PC-9 (cell line): Measurements from ENCODE around the gene MLN. TPM values are rescaled to one million over a fixed set of nuclear protein-coding genes. Genes with fewer than 3 reads are reported as not detected.

Source experiments
- BruUV-seq: library from RNA; stranded (reverse); fragments of 400-500 nt; replicated peaks from 2 replicates; lab custom pipeline; 2021; lab: Mats Ljungman, UMichigan
- CTCF ChIA-PET: fragments of 300-600 bp; sonication (Branson Sonifier 250); formaldehyde crosslinking; loops from one replicate; lab custom pipeline; 2022; ENCODE audit warnings: antibody characterized with exemption; lab: Charles Lee
- POLR2A ChIA-PET: fragments of 300-600 bp; sonication (Branson Sonifier 250); formaldehyde crosslinking; loops from one replicate; lab custom pipeline; 2022; ENCODE audit warnings: antibody characterized with exemption; ENCODE audit not compliant: unreplicated experiment; lab: Charles Lee
- DNase-seq, 2 experiments: peaks; one replicate each; pipeline versions ENCODE4 v3.0.0 to v3.0.0-alpha.2; 2015 to 2022; ENCODE audit warnings: mixed read lengths in 1 of 2
- H2AFZ ChIP-seq: fragments of 200-600 bp; sonication (generic); 2 replicates; pipeline ENCODE4 v1.8.1; 2017; ENCODE audit warnings: antibody characterized with exemption
- H3F3A ChIP-seq: fragments of 200-600 bp; sonication (generic); 2 replicates; pipeline ENCODE4 v1.8.1; 2017; ENCODE audit warnings: antibody characterized with exemption, mild to moderate bottlenecking, low read depth; ENCODE audit not compliant: insufficient read depth
- H3K27ac ChIP-seq: fragments of 200-600 bp; sonication (generic); 2 replicates; pipeline ENCODE4 v1.6.1; 2016; ENCODE audit warnings: mixed run types
- H3K27me3 ChIP-seq: fragments of 200-600 bp; sonication (generic); 2 replicates; pipeline ENCODE4 v1.6.1; 2016; ENCODE audit warnings: low read depth, mixed run types; ENCODE audit not compliant: insufficient read depth
- H3K36me3 ChIP-seq: fragments of 200-600 bp; sonication (generic); 2 replicates; pipeline ENCODE4 v1.6.1; 2016; ENCODE audit warnings: low read depth, mixed run types
- H3K4me1 ChIP-seq: fragments of 200-600 bp; sonication (generic); replicated peaks from 2 replicates; pipeline ENCODE4 v1.6.1; 2016; ENCODE audit warnings: mixed run types; ENCODE audit not compliant: insufficient read depth
- H3K4me2 ChIP-seq: fragments of 200-600 bp; sonication (generic); 2 replicates; pipeline ENCODE4 v1.6.1; 2017; ENCODE audit warnings: mixed run types
- H3K4me3 ChIP-seq: fragments of 200-600 bp; sonication (generic); 2 replicates; pipeline ENCODE4 v1.6.1; 2016; ENCODE audit warnings: mixed run types
- H3K79me2 ChIP-seq: fragments of 200-600 bp; sonication (generic); 2 replicates; pipeline ENCODE4 v1.6.1; 2017; ENCODE audit warnings: low read depth, mixed run types
- H3K9me2 ChIP-seq: fragments of 200-600 bp; sonication (generic); 2 replicates; pipeline ENCODE4 v1.8.1; 2017; ENCODE audit warnings: mild to moderate bottlenecking; ENCODE audit not compliant: insufficient read depth
- H3K9me3 ChIP-seq: fragments of 200-600 bp; sonication (generic); 2 replicates; pipeline ENCODE4 v1.8.1; 2016; ENCODE audit warnings: low read depth; ENCODE audit not compliant: insufficient read depth
- H4K20me1 ChIP-seq: fragments of 200-600 bp; sonication (generic); 2 replicates; pipeline ENCODE4 v1.8.1; 2017; ENCODE audit not compliant: insufficient read depth
- CTCF ChIP-seq: fragments of 200-600 bp; sonication (generic); conservative IDR thresholded peaks from 2 replicates; pipeline ENCODE4 v1.6.1; 2017; ENCODE audit warnings: mixed run types, antibody characterized with exemption, mild to moderate bottlenecking, moderate library complexity
- EZH2 ChIP-seq: fragments of 200-600 bp; sonication (generic); IDR thresholded peaks from 2 replicates; pipeline ENCODE4 v1.8.0; 2017; ENCODE audit warnings: antibody characterized with exemption, low read depth
- intact Hi-C: fragments of 100-400 bp; cut with micrococcal nuclease; formaldehyde crosslinking; loops from one replicate; pipeline ENCODE4 v1.10.0; 2022; ENCODE audit not compliant: unreplicated experiment
- total RNA-seq: library from RNA; stranded (reverse); gene quantifications from 2 replicates; pipeline ENCODE4 v1.2.3, GENCODE V29; 2021

The MLN gene
- total RNA-seq, 1 experiment from 2014 or later: not detected

DNA sequence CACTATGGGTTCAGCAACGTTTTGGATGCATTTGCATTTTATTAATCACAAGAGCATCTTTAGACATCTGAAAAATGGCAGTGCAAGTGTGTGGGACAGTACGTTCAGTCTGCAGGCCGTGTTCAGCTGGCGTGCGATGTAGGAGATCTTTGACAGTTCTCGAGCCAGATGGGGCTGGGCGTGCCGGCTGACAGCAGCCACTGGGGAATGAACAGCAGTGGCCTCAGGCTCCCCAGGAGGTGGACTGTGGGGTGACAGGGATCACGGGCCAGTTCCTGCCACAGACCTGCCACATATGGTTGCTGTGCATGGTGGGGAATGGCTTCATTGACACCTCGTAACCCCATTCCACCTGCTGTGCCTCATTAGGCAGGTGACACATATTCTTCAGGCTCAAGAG lies 16.4 kb upstream of the MLN start:
- no peak for TF ChIP-seq CTCF
- TF ChIP-seq EZH2: no peak
- Histone ChIP-seq H4K20me1 (no peaks in the 10 kb centered on the region), H3K4me2 (no peak overlapping the region), H3K4me3 (no peak overlapping the region), H3K9me2 (no peaks in the 10 kb centered on the region), H3K36me3 (no peaks in the 10 kb centered on the region), H3K9me3 (no peaks in the 10 kb centered on the region), H2AFZ (no peak overlapping the region), H3K27ac (no peak overlapping the region), H3K27me3 (peaks cover 42% of the 10 kb centered on the region), H3K4me1 (no peaks in the 10 kb centered on the region), H3F3A (no peaks in the 10 kb centered on the region), H3K79me2 (no peaks in the 10 kb centered on the region)
- BruUV-seq: no TSS peak
- DNase-seq: no peak
- intact Hi-C loops: no loop called here
- CTCF ChIA-PET: no interaction called here
- POLR2A ChIA-PET: no interaction called here

GRCh38 chr6:33819021-33819420 lies 15.2 kb upstream of the MLN start:
- H3K9me2 ChIP-seq: no peaks in the 10 kb centered on the region
- H4K20me1 ChIP-seq: no peaks in the 10 kb centered on the region
- H3K4me1 ChIP-seq: no peaks in the 10 kb centered on the region
- H3F3A ChIP-seq: no peaks in the 10 kb centered on the region
- no peaks in the 10 kb centered on the region for H3K36me3 ChIP-seq
- DNase-seq: no peak
- no peak overlapping the region for H3K4me3 ChIP-seq
- H3K4me2 ChIP-seq: no peak overlapping the region
- no peaks in the 10 kb centered on the region for H3K79me2 ChIP-seq
- intact Hi-C loops: no loop called here
- H3K27ac ChIP-seq: no peak overlapping the region
- ChIA-PET POLR2A (interaction anchor here (0.7 kb wide), 1 partner anchor 451 kb away, joined by 5 read pairs; no protein-coding TSS in a partner anchor), CTCF (no interaction called here)
- no TSS peak for BruUV-seq
- H3K27me3 ChIP-seq: peaks cover 52% of the 10 kb centered on the region
- no peak overlapping the region for H2AFZ ChIP-seq
- TF ChIP-seq EZH2 (no peak), CTCF (no peak)
- no peaks in the 10 kb centered on the region for H3K9me3 ChIP-seq

- DNase-seq: no peak
- Histone ChIP-seq H3K4me3 (no peak overlapping the region), H3K27ac (no peak overlapping the region), H3K4me1 (no peaks in the 10 kb centered on the region), H3K9me2 (no peaks in the 10 kb centered on the region), H3K4me2 (no peak overlapping the region), H4K20me1 (no peaks in the 10 kb centered on the region), H3F3A (no peaks in the 10 kb centered on the region), H3K9me3 (no peaks in the 10 kb centered on the region), H2AFZ (no peak overlapping the region), H3K79me2 (no peaks in the 10 kb centered on the region), H3K27me3 (peaks cover 59% of the 10 kb centered on the region), H3K36me3 (no peaks in the 10 kb centered on the region)
- ChIA-PET CTCF (no interaction called here), POLR2A (no interaction called here)
- no peak for TF ChIP-seq CTCF
- no peak for TF ChIP-seq EZH2
- BruUV-seq: no TSS peak
- intact Hi-C loops: no loop called here
Measured at GRCh38 chr6:33818293-33818692, 14.5 kb upstream of the MLN start.
